HEK293 (cell line): ENCODE results near the gene ASCC3.

Experiments used
- ZFP3 ChIP-seq: fragments of 450-650 bp; formaldehyde crosslinking; IDR thresholded peaks from 2 replicates; pipeline ENCODE4 v1.5.1; 2016; ENCODE audit warnings: low read depth, missing biosample characterization, missing genetic modification characterization
- ZFP41 ChIP-seq: fragments of 450-650 bp; formaldehyde crosslinking; IDR thresholded peaks from 2 replicates; pipeline ENCODE4 v1.5.1; 2016; ENCODE audit warnings: missing biosample characterization, missing genetic modification characterization, borderline replicate concordance
- ZNF513 ChIP-seq: fragments of 450-650 bp; IDR thresholded peaks from 2 replicates; pipeline ENCODE4 v1.5.1; 2018; ENCODE audit warnings: missing biosample characterization, missing genetic modification characterization
- ZNF558 ChIP-seq: fragments of 450-650 bp; formaldehyde crosslinking; IDR thresholded peaks from 2 replicates; pipeline ENCODE4 v1.5.1; 2016; ENCODE audit warnings: missing biosample characterization, missing genetic modification characterization
- ZNF777 ChIP-seq: fragments of 450-650 bp; formaldehyde crosslinking; IDR thresholded peaks from 2 replicates; pipeline ENCODE4 v1.5.1; 2017; ENCODE audit warnings: missing biosample characterization, missing genetic modification characterization, borderline replicate concordance
- TF ChIP-seq, protein P1 (sequence below): fragments of 450-650 bp; formaldehyde crosslinking; IDR thresholded peaks from 2 replicates; pipeline ENCODE4 v1.5.1; 2016; ENCODE audit warnings: missing biosample characterization, missing genetic modification characterization
- TF ChIP-seq, protein P2 (sequence below): fragments of 450-650 bp; formaldehyde crosslinking; IDR thresholded peaks from 2 replicates; pipeline ENCODE4 v1.5.1; 2016; ENCODE audit warnings: missing biosample characterization, missing genetic modification characterization

- TF ChIP-seq ZFP3 (tag by site-specific recombination) (no peak), ZNF777 (no peak), ZNF558 (tag by site-specific recombination) (no peak), ZNF513 (no peak), ZFP41 (no peak)
- TF ChIP-seq, protein P1, sequence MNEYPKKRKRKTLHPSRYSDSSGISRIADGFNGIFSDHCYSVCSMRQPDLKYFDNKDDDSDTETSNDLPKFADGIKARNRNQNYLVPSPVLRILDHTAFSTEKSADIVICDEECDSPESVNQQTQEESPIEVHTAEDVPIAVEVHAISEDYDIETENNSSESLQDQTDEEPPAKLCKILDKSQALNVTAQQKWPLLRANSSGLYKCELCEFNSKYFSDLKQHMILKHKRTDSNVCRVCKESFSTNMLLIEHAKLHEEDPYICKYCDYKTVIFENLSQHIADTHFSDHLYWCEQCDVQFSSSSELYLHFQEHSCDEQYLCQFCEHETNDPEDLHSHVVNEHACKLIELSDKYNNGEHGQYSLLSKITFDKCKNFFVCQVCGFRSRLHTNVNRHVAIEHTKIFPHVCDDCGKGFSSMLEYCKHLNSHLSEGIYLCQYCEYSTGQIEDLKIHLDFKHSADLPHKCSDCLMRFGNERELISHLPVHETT (tag by site-specific recombination): no peak
- TF ChIP-seq, protein P2, sequence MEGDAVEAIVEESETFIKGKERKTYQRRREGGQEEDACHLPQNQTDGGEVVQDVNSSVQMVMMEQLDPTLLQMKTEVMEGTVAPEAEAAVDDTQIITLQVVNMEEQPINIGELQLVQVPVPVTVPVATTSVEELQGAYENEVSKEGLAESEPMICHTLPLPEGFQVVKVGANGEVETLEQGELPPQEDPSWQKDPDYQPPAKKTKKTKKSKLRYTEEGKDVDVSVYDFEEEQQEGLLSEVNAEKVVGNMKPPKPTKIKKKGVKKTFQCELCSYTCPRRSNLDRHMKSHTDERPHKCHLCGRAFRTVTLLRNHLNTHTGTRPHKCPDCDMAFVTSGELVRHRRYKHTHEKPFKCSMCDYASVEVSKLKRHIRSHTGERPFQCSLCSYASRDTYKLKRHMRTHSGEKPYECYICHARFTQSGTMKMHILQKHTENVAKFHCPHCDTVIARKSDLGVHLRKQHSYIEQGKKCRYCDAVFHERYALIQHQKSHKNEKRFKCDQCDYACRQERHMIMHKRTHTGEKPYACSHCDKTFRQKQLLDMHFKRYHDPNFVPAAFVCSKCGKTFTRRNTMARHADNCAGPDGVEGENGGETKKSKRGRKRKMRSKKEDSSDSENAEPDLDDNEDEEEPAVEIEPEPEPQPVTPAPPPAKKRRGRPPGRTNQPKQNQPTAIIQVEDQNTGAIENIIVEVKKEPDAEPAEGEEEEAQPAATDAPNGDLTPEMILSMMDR: no peak
Observed at GRCh38 chr6:100913400-100914276, 32.5 kb upstream of the ASCC3 start.
